Stomach (tissue), 4 donors: ENCODE data around the gene RNASEH2A.

Source experiments
- CTCF ChIP-seq, 7 experiments: fragments of 450-650 bp in 4 of 7; fragments of 200-600 bp in 3 of 7; sonication (generic) in 3 of 7; IDR thresholded peaks; one replicate each; pipeline ENCODE4 v1.5.1; 2016 to 2019; ENCODE audit warnings: antibody characterized with exemption in 7 of 7, control low read depth in 2 of 7, mild to moderate bottlenecking in 1 of 7
- EP300 ChIP-seq: sonication (generic); formaldehyde crosslinking; IDR thresholded peaks from one replicate; pipeline ENCODE4 v1.6.1; 2017; ENCODE audit warnings: antibody characterized with exemption

- TF ChIP-seq EP300: no peak
- TF ChIP-seq CTCF (IDR thresholded peaks at IDR 0.05): no peak
Observed at GRCh38 chr19:12799742-12800465, 6.5 kb upstream of the RNASEH2A start.
